Effector memory CD4-positive, alpha-beta T cell (primary cell): Measurements from ENCODE around the gene MAML1.

Experiments
- DNase-seq, 3 donors: peaks; one replicate each; pipeline ENCODE4 v3.0.0-alpha.2; 2020
- H3K27ac ChIP-seq: 2 replicates; pipeline ENCODE4 v1.7.0; 2013; ENCODE audit warnings: mild to moderate bottlenecking, low read length, moderate library complexity; ENCODE audit not compliant: insufficient read depth, poor library complexity, severe bottlenecking
- H3K27me3 ChIP-seq: replicated peaks from 2 replicates; pipeline ENCODE4 v1.7.0; 2013; ENCODE audit warnings: mild to moderate bottlenecking, low read length; ENCODE audit not compliant: insufficient read depth, control insufficient read depth, poor library complexity, severe bottlenecking
- H3K36me3 ChIP-seq: 2 replicates; pipeline ENCODE4 v1.7.0; 2013; ENCODE audit warnings: mild to moderate bottlenecking, low read length, moderate library complexity; ENCODE audit not compliant: control insufficient read depth, insufficient read depth
- H3K4me1 ChIP-seq: 2 replicates; pipeline ENCODE4 v1.7.0; 2013; ENCODE audit warnings: low read length, mild to moderate bottlenecking; ENCODE audit not compliant: control insufficient read depth, insufficient read depth, poor library complexity, severe bottlenecking
- H3K4me3 ChIP-seq: 2 replicates; pipeline ENCODE4 v1.7.0; 2013; ENCODE audit warnings: low read length, low read depth, mild to moderate bottlenecking; ENCODE audit not compliant: insufficient read depth, poor library complexity, severe bottlenecking
- H3K9me3 ChIP-seq: 2 replicates; pipeline ENCODE4 v1.7.0; 2013; ENCODE audit warnings: mild to moderate bottlenecking, low read length, moderate library complexity; ENCODE audit not compliant: control insufficient read depth

The MAML1 gene

DNA sequence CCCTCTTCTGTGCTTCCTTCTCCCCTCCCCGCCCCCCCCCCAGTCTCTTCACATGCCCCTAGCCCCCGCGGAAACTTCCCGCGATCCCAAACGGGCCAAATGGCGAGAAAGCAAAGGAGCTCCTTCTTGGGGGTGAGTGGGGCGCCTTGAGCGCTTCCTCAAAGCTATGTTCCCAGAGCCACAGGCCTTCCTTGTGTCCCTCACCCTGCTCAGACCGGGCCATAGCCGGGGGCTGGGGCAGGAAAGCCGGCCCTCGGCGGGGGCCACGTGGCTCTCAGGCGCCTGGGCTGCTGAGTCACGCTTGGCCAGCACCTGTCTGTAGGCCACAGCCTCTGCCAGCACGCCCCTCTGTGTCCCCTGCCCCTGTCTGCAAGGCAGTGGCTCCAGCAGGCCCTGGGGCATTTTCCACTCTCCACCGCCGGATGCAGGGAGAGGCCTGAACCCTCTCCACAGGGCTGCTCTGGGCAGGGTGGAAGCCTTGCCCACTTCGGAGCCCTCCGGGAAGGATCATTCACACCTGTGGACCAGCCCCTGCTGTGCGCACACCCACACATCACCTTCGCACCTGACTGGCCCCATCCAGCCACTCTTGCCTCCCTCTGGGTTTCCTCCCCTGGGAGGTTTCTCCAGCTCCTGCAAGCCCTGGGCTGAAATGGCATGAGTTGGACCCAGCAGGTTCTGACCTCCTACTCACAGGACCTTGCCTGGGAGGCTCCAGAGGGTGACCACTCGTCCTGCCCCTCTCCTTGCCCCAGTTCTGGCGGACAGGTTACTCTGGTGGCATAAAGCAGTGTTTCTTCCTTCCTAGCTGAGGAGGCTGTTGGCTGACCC is 86.9 kb downstream of the MAML1 start:
- Histone ChIP-seq H3K4me1 (peaks cover 40% of the 10 kb centered on the region), H3K27me3 (no peaks in the 10 kb centered on the region), H3K4me3 (peak overlapping the region; percentile 100), H3K36me3 (peaks cover 16% of the 10 kb centered on the region), H3K27ac (peak overlapping the region; percentile 98), H3K9me3 (no peaks in the 10 kb centered on the region)
- DNase-seq, result peak; percentile 39 to 44 (median 42)

DNA sequence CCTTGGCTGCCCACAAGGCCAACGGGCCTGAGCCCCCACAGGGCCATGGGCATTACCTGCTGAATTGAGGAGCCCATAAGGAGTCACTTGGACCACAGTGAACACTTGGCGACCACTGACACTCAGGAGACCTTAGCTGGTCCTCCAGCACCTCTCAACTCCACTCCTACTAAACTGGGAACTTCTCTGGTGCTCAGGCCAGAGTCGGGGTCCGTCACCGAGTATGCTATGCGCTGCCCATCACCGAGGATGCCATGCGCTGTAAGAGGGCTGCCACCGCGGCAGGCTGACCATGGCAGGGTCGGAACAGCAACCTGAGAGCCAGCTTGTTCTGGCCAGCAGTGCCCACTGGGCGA is 87.5 kb downstream of the MAML1 start:
- peak overlapping the region; percentile 98 for H3K27ac ChIP-seq
- peak overlapping the region; percentile 100 for H3K4me3 ChIP-seq
- peaks cover 40% of the 10 kb centered on the region for H3K4me1 ChIP-seq
- no peak for DNase-seq
- no peaks in the 10 kb centered on the region for H3K9me3 ChIP-seq
- H3K27me3 ChIP-seq, result no peaks in the 10 kb centered on the region
- H3K36me3 ChIP-seq, result peaks cover 21% of the 10 kb centered on the region

DNA sequence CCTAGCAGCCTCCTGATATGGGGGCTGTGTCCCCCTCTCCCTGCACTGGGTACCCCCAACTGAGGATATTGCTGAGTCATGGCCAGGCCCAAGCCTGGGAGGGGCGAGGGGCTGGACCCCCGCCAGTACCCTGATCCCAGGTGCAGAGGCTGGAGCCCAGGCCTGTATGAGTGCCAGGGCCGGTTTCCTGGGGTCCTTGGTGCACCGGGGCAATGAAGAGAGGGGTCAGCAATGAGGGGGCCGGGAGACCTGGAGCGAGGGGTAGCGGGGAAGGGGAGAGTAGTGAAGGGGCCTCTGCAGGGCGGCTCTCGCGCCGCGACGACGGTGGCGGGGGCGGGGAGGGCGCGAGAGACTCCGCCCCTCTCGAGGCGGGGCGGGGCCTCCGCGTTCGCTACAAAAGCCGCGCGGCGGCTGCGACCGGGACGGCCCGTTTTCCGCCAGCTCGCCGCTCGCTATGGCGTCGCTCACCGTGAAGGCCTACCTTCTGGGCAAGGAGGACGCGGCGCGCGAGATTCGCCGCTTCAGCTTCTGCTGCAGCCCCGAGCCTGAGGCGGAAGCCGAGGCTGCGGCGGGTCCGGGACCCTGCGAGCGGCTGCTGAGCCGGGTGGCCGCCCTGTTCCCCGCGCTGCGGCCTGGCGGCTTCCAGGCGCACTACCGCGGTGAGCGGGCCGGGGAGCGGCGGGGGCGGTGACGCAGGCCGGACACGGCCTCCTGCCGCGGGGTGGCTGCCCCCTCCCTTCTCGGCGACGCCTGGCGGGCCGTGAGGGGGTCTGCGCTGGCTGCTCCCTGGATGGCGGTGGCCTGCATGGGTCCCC is 88.1 kb downstream of the MAML1 start, which contains the start of gene SQSTM1:
Gene SQSTM1, plus strand, starts transcription at position 423 of the 815 bp plus-strand sequence. Its CDS starts 32 bp downstream, at position 455.
- Histone ChIP-seq H3K4me3 (peak within 1 kb of the TSS; percentile 100), H3K9me3 (no peaks in the 10 kb centered on the region), H3K27me3 (no peaks in the 10 kb centered on the region), H3K4me1 (peaks cover 40% of the 10 kb centered on the region), H3K27ac (peak within 1 kb of the TSS; percentile 98), H3K36me3 (peaks cover 26% of the 10 kb centered on the region)
- peak; percentile 71 to 78 (median 72) for DNase-seq

DNA sequence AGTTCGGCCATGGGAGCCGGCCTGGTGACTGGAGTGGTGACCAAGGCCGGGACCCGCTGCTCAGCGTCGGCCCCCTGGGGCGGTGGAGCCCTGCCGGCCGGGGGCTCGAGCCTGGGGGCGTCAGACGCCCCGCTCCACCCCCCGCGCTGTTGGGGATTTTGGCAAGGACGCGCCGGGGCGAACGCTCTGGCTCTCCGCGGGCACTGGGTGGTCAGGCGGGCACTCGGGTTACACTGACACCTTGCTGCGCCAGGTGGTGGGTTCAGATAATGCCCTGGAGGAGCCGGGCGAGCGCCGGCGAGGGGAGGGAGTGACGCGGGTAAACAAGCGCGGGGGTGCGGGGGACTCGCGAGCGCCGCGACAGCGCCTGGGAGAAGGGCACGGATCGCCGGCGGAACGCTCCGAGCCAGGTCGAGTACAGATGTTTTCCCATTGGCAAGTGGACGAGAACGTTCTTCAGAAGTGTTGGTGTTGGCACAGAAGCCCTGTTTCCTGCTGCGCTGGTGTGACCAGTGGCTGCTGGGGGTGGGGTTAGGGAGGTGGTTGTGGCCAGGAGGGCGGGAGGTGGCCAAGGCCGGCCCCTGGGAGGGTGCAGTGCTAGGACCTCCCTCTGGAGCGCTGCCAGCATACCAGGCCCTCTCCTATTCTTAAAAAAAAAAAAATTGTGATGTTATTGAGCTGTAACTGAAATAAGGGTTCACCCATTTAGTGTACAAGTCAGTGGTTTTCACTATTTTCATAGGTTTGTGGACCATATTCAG is 88.9 kb downstream of the MAML1 start:
- peak overlapping the region; percentile 100 for H3K4me3 ChIP-seq
- H3K27me3 ChIP-seq, result no peaks in the 10 kb centered on the region
- no peaks in the 10 kb centered on the region for H3K9me3 ChIP-seq
- H3K27ac ChIP-seq, result peak overlapping the region; percentile 98
- DNase-seq, result peak; percentile 79 to 87 (median 85)
- H3K36me3 ChIP-seq, result peaks cover 34% of the 10 kb centered on the region
- H3K4me1 ChIP-seq, result peaks cover 40% of the 10 kb centered on the region

DNA sequence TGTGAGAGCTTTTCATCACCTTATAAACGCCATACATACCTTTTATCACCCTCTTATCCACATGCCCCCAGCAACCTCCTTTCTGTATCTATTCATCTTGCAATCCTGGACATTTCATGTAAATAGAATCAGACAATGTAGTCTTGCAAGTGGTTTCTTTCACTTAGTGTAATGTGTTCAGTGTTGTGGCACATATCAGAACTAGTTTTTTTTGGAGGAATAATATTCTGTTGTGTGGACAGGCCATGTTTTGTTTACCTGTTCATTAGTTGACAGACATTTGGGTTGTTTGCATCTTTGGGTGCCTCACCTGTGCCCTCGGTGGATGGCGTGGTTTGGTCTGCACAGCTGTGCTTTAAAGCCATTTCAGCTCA is 89.4 kb downstream of the MAML1 start:
- no peaks in the 10 kb centered on the region for H3K27me3 ChIP-seq
- H3K9me3 ChIP-seq, result no peaks in the 10 kb centered on the region
- H3K36me3 ChIP-seq, result peaks cover 40% of the 10 kb centered on the region
- peak overlapping the region; percentile 100 for H3K4me3 ChIP-seq
- no peak for DNase-seq
- peak overlapping the region; percentile 98 for H3K27ac ChIP-seq
- H3K4me1 ChIP-seq, result peaks cover 40% of the 10 kb centered on the region

DNA sequence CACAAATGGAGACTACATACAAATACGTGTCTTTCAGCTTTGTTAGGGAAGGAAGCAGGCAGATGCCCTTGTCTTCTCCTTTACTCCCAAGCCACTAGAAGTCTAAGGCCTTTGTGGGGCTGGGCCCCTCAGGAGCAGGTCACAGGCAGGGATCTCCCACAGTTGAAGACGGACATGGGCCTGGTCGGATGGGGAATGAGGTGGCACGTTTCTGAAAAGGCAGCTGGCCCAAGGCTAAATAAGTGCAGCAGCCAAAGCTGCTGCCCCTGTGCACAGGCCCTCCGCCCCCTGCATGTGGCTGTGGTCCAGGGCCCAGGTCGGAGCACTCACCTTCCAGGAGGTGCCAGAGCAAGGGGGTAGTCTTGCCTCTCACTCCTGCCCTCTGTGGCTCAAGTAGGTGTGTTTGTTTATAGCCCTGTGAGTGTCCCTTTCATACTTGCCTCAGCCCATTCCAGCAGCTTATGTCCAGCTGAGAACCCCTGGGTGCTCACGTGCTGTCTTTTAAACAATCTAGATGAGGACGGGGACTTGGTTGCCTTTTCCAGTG is 89.9 kb downstream of the MAML1 start:
- H3K9me3 ChIP-seq, result no peaks in the 10 kb centered on the region
- peak overlapping the region; percentile 100 for H3K4me3 ChIP-seq
- peaks cover 37% of the 10 kb centered on the region for H3K4me1 ChIP-seq
- no peak for DNase-seq
- H3K27me3 ChIP-seq, result no peaks in the 10 kb centered on the region
- H3K36me3 ChIP-seq, result peaks cover 45% of the 10 kb centered on the region
- peak overlapping the region; percentile 98 for H3K27ac ChIP-seq

DNA sequence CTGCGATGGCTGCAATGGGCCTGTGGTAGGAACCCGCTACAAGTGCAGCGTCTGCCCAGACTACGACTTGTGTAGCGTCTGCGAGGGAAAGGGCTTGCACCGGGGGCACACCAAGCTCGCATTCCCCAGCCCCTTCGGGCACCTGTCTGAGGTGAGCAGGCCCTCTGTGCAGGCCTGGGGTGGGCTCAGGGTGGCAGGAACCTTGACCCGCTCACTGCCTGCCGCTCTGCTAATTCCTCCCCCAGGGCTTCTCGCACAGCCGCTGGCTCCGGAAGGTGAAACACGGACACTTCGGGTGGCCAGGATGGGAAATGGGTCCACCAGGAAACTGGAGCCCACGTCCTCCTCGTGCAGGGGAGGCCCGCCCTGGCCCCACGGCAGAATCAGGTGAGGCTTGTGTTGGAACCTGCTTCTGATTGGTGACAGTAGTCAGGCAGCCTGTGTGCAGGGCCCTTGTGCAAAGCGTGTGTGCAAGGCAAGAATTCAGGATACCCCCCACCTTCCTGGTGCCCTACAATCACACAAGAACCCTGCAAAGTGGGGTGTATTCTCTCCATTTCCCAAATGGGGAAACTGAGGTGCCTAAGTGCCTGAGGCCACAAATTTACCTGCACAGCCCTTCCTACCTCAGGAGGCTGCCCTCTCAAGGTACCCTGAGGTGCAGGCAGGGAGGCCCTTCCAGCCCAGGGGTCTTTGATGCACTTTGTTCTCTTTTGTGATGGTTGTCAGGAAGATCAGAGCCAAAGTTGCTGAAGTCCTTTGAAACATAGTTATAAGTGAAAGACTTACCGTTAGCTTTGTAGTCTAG is 91.5 kb downstream of the MAML1 start:
- DNase-seq, result no peak
- Histone ChIP-seq H3K4me1 (peaks cover 24% of the 10 kb centered on the region), H3K27me3 (no peaks in the 10 kb centered on the region), H3K9me3 (no peaks in the 10 kb centered on the region), H3K4me3 (no peak overlapping the region), H3K36me3 (peaks cover 59% of the 10 kb centered on the region), H3K27ac (no peak overlapping the region)

DNA sequence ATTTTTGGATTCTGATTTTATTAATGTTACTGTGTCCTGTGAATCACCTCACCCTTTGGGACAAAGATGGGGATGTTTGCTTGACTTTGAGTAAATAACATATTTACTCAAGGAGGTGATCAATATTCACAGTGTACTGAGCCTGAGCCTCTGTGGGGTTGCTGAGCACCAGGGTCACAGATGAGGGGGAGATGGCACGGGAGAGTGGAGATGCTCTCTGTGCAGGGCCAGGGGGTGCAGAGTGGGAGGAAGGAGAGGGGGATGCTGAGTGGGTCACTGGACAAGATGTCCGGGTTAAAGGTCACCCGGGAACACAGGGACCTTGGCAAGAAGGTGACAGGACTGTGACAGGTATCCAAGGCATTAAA is 92.1 kb downstream of the MAML1 start:
- peaks cover 64% of the 10 kb centered on the region for H3K36me3 ChIP-seq
- no peaks in the 10 kb centered on the region for H3K27me3 ChIP-seq
- no peaks in the 10 kb centered on the region for H3K9me3 ChIP-seq
- peaks cover 18% of the 10 kb centered on the region for H3K4me1 ChIP-seq
- DNase-seq, result no peak
- no peak overlapping the region for H3K27ac ChIP-seq
- H3K4me3 ChIP-seq, result no peak overlapping the region

DNA sequence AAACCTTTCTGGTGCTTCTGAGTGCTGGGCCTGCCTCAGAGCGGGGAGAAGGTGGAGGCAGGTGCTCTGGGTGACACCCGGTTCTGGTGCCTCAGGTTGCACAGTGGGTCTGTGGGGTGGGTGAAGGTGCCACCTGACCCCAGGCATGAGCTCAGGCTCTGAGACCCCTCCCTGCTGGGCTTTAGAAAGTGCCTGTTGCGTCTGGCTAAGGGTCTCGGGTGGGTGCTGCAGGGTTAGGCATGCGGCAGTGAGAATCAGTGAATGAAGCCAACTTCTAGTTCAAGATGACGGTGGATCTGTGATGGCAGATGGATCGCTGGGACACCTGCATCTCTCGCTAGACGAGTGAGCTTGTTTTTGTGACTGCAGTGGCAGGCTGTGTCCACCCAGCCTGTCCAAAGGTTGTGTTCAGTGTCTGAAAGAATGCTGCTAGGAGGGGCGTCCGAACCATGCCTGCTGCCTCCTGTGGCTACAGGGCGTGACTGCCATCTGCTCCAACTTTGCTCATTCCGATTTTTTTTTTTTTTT is 93.1 kb downstream of the MAML1 start:
- DNase-seq, result no peak
- H3K4me1 ChIP-seq, result peaks cover 9% of the 10 kb centered on the region
- no peak overlapping the region for H3K27ac ChIP-seq
- no peaks in the 10 kb centered on the region for H3K27me3 ChIP-seq
- H3K9me3 ChIP-seq, result no peaks in the 10 kb centered on the region
- no peak overlapping the region for H3K4me3 ChIP-seq
- H3K36me3 ChIP-seq, result peaks cover 74% of the 10 kb centered on the region
